ENCODE results near the gene RITA1.
"Not testable (repeated sequence)": the region's sequence is repeated elsewhere in the genome, so short reads cannot be mapped to it uniquely, and the experiment has no call there.

Gene RITA1

DNA sequence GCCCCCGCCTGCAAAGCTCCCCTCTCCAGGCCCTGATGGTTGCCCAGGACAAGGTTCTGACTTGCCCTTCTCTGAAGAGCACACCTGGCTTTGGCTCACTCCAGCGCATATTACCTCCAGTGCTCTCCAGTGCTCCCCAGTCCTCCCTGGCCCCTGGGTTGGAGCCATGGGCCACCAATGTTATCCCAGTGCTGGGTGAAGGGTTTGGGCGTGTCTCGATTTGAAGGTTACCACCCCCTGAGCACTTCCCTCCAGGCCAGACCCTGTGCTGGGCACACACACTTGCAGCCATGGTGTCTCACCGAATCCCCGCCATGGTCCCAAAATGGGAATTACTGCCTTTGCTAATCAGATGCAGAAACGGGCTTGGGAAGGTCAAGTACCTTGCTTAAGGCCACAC is 11.1 kb downstream of the RITA1 start:
- CTCF ChIA-PET: interaction anchor here (1.3 kb wide), 1 partner anchor 229 kb away, joined by 3 read pairs; no protein-coding TSS in a partner anchor
- Mint-ChIP-seq H3K27me3 (no peaks in the 10 kb centered on the region), H3K27ac (no peak overlapping the region), H3K9me3 (no peaks in the 10 kb centered on the region), H3K4me3 (no peak overlapping the region), H3K4me1 (peaks cover 6% of the 10 kb centered on the region), H3K36me3 (peaks cover 6% of the 10 kb centered on the region)
- no peak for DNase-seq

DNA sequence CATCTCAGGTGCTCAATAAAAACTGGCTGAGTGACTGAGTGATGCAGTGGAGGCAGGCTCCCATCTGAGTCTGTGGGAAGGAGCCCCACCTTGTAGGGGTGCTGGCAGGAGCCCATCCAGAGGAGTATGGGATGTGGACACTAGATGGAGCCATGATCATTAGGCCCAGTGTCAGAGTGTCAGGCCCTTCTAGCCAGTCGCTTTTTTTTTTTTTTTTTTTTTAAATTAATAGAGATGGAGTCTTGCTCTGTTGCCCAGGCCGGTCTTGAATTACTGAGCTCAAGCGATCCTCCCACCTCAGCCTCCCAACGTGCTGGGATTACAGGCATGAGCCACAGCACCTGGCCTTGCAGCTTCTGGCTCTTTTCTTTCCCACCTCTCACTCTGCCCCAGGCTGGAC is 11.5 kb downstream of the RITA1 start:
- peak; percentile 77 for DNase-seq
- no peak overlapping the region for H3K4me3 Mint-ChIP-seq
- H3K27me3 Mint-ChIP-seq: no peaks in the 10 kb centered on the region
- H3K4me1 Mint-ChIP-seq: peaks cover 6% of the 10 kb centered on the region
- peaks cover 4% of the 10 kb centered on the region for H3K36me3 Mint-ChIP-seq
- CTCF ChIA-PET: interaction anchor here (0.7 to 1.3 kb wide), 7 partner anchors 11 to 238 kb away, joined by 3 to 11 read pairs (median 3); no protein-coding TSS in a partner anchor
- no peaks in the 10 kb centered on the region for H3K9me3 Mint-ChIP-seq
- H3K27ac Mint-ChIP-seq: no peak overlapping the region

DNA sequence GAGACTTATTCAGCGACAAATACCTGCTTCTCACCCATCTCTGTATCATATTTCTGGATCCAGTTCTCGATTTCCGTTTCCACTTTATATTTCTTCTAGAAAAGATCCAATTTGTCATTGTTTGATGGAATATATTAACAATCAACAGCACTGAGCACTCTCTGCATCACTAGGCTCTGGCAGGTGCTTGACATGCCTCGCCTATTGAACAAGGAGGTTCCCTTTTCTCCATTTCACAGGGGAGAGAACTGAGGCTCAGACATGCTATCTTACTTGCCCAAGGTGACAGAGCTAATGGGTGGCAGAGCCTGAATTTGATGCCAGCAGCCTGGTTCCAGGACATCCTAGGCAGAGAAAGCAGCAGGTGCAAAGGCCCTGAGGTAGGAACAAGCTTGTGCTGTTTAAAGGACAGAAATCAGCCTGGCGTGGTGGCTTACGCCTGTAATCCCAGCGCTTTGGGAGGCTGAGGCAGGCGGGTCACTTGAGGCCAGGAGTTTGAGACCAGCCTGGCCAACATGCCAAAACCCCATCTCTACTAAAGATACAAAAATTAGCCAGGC is 12.1 kb downstream of the RITA1 start:
- no peak for DNase-seq
- H3K4me3 Mint-ChIP-seq: no peak overlapping the region
- peaks cover 2% of the 10 kb centered on the region for H3K36me3 Mint-ChIP-seq
- no peaks in the 10 kb centered on the region for H3K9me3 Mint-ChIP-seq
- H3K4me1 Mint-ChIP-seq: peaks cover 6% of the 10 kb centered on the region
- CTCF ChIA-PET: interaction anchor here (0.7 to 1.3 kb wide), 7 partner anchors 10 to 237 kb away, joined by 3 to 11 read pairs (median 3); no protein-coding TSS in a partner anchor
- no peak overlapping the region for H3K27ac Mint-ChIP-seq
- no peaks in the 10 kb centered on the region for H3K27me3 Mint-ChIP-seq

DNA sequence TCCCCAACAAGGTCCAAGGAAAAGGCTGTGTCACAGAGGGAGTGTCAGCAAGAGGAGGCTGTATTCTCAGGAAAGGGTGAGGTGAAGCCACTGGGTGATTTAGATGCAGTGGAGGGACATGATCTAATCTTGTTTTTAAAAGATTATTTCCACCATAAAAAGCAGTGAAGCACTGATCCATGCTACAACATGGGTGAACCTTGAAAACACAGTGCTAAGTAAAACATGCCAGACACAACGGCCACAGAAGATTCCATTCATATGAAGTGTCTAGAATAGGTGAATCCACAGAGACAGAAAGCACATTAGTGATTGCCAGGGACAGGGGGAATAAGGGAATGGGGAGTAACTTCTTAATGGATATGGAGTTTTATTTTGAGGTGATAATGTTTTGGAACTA is 12.8 kb downstream of the RITA1 start:
- DNase-seq: no peak
- CTCF ChIA-PET: interaction anchor here (1.1 to 1.3 kb wide), 2 partner anchors 9 to 26 kb away, joined by 3 to 11 read pairs; no protein-coding TSS in a partner anchor
- H3K27ac Mint-ChIP-seq: peak overlapping the region; percentile 21

DNA sequence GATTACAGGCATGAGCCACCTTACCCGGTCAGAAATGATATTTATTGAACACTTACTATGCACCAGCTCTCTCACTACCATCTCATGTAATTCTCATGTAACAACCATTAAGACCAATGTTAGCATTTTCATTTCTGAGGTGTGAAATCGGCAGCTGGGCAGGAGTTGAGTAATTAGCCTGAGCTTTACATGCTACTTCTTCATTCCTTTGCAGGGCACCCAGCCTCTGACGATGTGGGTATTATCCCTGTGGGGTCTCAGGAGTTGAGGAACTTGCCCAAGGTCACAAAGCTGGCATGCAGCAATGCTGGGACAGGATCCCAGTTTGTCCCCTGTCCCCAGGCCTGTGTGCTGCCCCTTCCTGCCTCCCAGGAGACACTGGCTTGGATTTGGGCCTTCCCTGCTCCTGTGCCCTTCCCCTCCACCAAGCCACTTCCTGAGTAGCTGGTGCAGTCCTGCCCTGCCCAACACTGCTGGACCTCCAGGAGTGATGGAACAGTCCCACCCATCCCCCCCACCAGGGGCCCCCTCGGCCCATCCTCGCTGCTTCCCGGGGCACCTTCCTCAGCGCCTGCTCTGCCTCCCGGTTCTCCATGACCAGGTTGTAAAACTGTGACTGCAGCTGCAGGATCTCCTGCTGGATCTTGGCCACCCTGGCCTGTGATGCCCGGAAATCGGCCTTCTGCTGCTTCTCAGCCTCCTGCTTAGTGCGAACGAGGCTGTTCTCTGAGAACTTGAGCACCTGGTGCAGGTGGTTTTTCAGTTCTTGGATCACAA is 14.7 kb downstream of the RITA1 start:
- H3K4me1 Mint-ChIP-seq: peaks cover 11% of the 10 kb centered on the region
- H3K27me3 Mint-ChIP-seq: no peaks in the 10 kb centered on the region
- H3K27ac Mint-ChIP-seq: no peak overlapping the region
- CTCF ChIA-PET: interaction anchor here (1.1 kb wide), 1 partner anchor 225 kb away, joined by 3 read pairs; no protein-coding TSS in a partner anchor
- no peaks in the 10 kb centered on the region for H3K9me3 Mint-ChIP-seq
- no peak for DNase-seq
- H3K36me3 Mint-ChIP-seq: no peaks in the 10 kb centered on the region
- no peak overlapping the region for H3K4me3 Mint-ChIP-seq

More for the DNA sequence above, 12.8 kb downstream of the RITA1 start:
- peaks cover 2% of the 10 kb centered on the region for H3K36me3 Mint-ChIP-seq
- no peak overlapping the region for H3K4me3 Mint-ChIP-seq
- no peaks in the 10 kb centered on the region for H3K27me3 Mint-ChIP-seq
- no peaks in the 10 kb centered on the region for H3K9me3 Mint-ChIP-seq
- H3K4me1 Mint-ChIP-seq: peaks cover 11% of the 10 kb centered on the region

DNA sequence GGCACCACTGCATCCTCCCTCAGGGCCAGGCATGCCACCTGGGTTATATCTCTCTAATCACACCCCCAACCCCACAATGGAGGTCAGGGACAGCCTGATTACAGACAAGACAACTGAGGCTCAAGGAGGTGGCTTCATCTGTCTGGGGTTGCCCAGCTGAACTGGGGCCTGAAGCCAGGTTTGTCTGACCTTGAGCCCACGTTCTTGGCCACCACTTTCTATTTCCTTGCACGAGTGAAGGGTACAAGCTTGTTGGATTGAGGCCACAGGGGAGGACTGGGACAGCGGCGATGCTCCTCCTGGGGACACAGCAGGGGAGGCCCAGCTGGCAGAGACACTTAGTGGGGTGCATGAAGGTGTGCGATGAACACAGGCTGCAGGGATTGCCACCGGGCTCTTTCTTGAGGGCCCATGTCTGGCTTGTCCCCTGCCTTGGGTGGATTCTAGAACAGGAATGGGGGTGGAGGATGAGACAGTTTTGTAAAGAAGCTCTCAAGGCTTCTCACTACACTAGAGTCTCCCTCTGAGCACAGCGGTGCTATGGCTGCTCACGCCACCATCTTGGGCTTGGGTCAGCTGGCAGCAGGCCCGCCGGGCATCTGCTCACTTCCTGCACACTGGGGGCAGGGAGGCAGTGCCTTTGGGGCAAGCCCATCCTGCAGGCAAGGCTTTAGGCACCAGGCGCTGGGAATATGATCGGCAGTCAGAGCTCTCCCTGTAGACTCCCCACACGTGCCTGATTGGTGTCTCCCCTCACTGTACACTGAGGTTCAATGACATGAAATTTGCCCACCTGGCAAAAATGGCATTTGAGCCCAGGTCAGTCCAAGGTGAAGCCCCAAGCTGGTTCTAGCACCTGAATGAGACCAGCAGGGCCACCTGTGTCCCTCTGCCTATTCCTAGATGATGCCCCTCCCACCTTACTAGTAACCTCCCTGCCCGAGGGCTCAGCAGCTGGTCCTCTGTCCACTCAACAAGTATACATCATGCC is 16.0 kb downstream of the RITA1 start:
- no peaks in the 10 kb centered on the region for H3K36me3 Mint-ChIP-seq
- CTCF ChIA-PET: interaction anchor here (1.1 kb wide), 1 partner anchor 224 kb away, joined by 3 read pairs; no protein-coding TSS in a partner anchor
- no peak for DNase-seq
- H3K4me3 Mint-ChIP-seq: no peak overlapping the region
- no peaks in the 10 kb centered on the region for H3K27me3 Mint-ChIP-seq
- peak overlapping the region; percentile 38 for H3K27ac Mint-ChIP-seq
- no peaks in the 10 kb centered on the region for H3K9me3 Mint-ChIP-seq
- H3K4me1 Mint-ChIP-seq: peaks cover 15% of the 10 kb centered on the region

DNA sequence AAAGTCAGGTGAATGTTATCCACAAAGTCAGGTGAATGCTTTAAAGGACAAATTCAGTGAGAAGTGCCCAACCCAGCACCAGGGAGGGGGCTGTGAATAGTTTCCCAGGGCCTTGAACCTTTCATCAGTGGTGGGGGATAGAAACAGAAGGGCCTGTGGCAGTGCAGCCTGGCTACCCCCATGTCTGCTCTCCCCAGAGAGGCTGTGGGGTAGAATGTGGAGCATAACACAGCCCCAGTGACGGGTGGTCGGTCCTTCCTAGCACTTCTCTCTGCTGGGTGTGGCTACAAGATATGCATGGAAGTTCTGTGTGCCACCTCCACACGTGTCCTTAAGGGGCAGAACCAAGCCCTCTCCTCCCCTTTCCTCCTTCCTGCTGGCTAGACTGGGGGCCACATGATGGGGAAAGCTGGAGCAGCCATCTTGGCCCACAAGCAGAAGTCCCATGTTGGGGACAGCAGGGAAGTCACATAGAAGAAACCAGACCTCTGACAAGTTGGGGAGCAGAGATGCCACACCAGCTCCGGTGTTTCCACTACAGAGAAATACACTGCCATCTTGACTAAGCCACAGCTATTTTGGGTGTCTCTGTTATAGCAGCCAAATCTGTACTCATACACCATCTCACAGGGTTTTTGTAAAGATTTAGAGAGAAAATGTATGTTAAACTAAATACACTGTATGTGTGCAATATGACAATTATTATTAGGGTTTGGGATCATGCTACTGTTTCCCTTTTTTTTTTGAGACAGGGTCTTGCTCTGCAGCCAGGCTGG is 17.0 kb downstream of the RITA1 start:
- peaks cover 22% of the 10 kb centered on the region for H3K4me1 Mint-ChIP-seq
- H3K27me3 Mint-ChIP-seq: no peaks in the 10 kb centered on the region
- no peaks in the 10 kb centered on the region for H3K9me3 Mint-ChIP-seq
- no peaks in the 10 kb centered on the region for H3K36me3 Mint-ChIP-seq
- CTCF ChIA-PET: interaction anchor here (1.3 kb wide), 1 partner anchor 223 kb away, joined by 4 read pairs; no protein-coding TSS in a partner anchor
- no peak for DNase-seq
- H3K4me3 Mint-ChIP-seq: no peak overlapping the region
- no peak overlapping the region for H3K27ac Mint-ChIP-seq

DNA sequence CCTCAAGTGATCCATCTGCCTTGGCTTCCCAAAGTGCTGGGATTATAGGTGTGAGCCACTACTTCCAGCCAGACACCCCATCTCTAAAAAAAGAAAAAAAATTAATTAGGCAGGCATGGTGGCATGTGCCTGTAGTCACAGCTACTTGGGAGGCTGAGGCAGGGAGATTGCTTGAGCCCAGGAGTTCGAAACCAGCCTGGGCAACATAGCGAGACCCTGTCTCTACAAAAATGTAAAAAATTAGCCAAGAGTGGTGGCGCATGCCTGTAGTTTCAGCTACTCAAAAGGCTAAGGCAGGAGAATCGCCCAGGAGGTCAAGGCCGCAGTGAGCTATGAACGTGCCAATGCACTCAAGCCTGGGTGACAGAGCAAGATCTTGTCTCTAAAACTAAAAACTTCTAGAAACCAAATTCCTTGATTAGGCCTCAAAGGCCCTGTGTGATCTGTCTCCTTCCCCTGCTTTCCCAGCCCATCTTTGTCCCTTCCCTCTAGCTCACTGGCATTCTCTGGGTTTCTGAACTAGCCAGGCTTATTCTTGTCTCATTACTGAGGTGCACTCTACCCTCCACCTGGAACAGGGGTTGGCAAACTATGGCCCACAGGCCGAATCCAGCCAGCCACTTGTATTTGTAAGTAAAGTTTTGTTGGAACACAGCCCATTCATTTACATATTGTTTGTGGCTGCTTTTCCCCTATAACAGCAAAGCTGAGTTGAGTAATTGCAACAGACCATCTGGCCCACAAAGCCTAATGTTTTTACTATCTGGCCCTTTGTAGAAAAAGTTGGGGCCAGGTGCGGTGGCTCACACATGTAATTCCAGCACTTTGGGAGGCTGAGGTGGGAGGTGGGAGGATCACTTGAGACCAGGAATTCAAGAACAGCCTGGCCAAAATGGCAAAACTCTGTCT is 18.6 kb downstream of the RITA1 start:
- DNase-seq: no peak
- no peaks in the 10 kb centered on the region for H3K27me3 Mint-ChIP-seq
- CTCF ChIA-PET: no interaction called here
- H3K27ac Mint-ChIP-seq: no peak overlapping the region
- no peak overlapping the region for H3K4me3 Mint-ChIP-seq
- H3K9me3 Mint-ChIP-seq: no peaks in the 10 kb centered on the region
- no peaks in the 10 kb centered on the region for H3K36me3 Mint-ChIP-seq
- peaks cover 35% of the 10 kb centered on the region for H3K4me1 Mint-ChIP-seq

DNA sequence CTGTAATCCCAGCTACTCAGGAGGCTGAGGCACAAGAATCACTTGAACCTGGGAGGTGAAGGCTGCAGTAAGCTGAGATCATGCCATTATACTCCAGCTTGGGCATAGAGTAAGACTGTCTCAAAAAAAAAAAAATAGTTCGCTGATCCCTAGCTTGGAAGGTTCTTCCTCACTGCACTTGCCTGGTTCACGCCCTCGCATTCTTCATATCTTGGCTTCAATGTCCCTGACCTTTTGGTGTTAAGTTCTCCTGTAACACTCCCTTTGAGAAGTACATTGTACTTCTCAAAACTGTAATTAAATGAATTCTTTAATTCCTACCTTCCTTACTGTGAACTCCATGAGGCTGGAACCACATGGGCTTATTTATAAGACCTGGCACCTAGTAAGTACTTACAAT is 19.3 kb downstream of the RITA1 start:
- H3K36me3 Mint-ChIP-seq: no peaks in the 10 kb centered on the region
- H3K27ac Mint-ChIP-seq: no peak overlapping the region
- H3K4me3 Mint-ChIP-seq: no peak overlapping the region
- no peaks in the 10 kb centered on the region for H3K27me3 Mint-ChIP-seq
- H3K9me3 Mint-ChIP-seq: no peaks in the 10 kb centered on the region
- H3K4me1 Mint-ChIP-seq: peaks cover 42% of the 10 kb centered on the region
- CTCF ChIA-PET: interaction anchor here (0.6 kb wide), 1 partner anchor 158 kb away, joined by 3 read pairs; no protein-coding TSS in a partner anchor
- no peak for DNase-seq

DNA sequence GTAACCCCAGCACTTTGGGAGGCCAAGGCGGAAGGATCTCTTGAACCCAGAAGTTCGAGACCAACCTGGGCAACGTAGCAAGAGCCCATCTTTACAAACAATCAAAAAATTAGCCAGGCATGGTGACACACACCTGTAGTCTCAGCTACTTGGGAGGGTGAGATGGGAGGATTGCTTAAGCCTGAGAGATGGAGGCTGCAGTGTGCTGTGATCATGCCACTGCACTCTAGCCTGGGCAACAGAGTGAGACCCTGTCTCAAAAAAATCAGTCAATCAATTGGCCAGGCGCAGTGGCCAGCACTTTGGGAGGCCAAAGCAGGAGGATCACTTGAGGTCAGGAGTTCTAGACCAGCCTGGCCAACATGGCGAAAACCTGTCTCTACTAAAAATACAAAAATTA is 21.3 kb downstream of the RITA1 start:
- CTCF ChIA-PET: interaction anchor here (0.6 to 1.4 kb wide), 4 partner anchors 9 to 65 kb away, joined by 3 to 11 read pairs (median 6); no protein-coding TSS in a partner anchor
- DNase-seq, H3K9me3 Mint-ChIP-seq, H3K27ac Mint-ChIP-seq, H3K36me3 Mint-ChIP-seq, H3K27me3 Mint-ChIP-seq, H3K4me3 Mint-ChIP-seq: not testable (repeated sequence)
- H3K4me1 Mint-ChIP-seq: peaks cover 61% of the 10 kb centered on the region

DNA sequence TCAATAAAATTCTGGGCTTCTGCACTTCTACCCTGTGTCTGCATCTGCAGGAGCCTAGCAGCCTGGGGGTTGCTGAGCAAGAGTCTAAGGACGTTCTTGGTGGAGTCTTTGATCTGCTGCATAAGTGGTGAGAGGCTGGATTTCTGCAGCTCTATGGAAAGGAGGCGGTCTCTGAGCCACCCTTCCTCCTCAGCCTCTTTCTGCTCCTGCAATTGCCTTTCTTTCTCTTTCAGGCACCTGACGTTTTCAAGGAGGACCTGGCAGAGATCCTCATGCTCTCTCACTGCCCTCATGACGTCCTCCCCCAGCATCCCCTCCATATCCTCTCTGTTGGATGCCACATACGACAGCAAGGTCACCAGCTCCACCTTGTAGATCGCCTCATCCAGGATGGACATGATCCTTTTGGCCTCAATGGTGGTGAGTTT is 22.1 kb downstream of the RITA1 start:
- no peaks in the 10 kb centered on the region for H3K9me3 Mint-ChIP-seq
- H3K4me3 Mint-ChIP-seq: no peak overlapping the region

More for the DNA sequence above, 22.1 kb downstream of the RITA1 start:
- Mint-ChIP-seq H3K36me3 (peaks cover 2% of the 10 kb centered on the region), H3K4me1 (peaks cover 63% of the 10 kb centered on the region), H3K27me3 (no peaks in the 10 kb centered on the region), H3K27ac (peak overlapping the region; percentile 92)
- DNase-seq: peak; percentile 45
- CTCF ChIA-PET: interaction anchor here (0.6 to 2.2 kb wide), 7 partner anchors 10 to 218 kb away, joined by 3 to 11 read pairs (median 5); no protein-coding TSS in a partner anchor
